Sigmoid colon (tissue), 7 donors: ENCODE results near the gene ATP13A5. TPM values are rescaled to one million over a fixed set of nuclear protein-coding genes. Genes with fewer than 3 reads are reported as not detected.

Experiments
- DNase-seq: peaks from one replicate; pipeline ENCODE4 v3.0.0-alpha.2; 2019
- H3K27ac ChIP-seq, 4 donors: fragments of 200-600 bp; sonication (generic); one replicate each; pipeline ENCODE4 v1.5.1; 2016 to 2019; ENCODE audit warnings: mild to moderate bottlenecking in 1 of 4
- H3K27me3 ChIP-seq, 3 donors: fragments of 200-600 bp; sonication (generic); one replicate each; pipeline ENCODE4 v1.5.1; 2019; ENCODE audit warnings: mild to moderate bottlenecking in 1 of 3
- H3K36me3 ChIP-seq, 4 donors: fragments of 200-600 bp; sonication (generic); one replicate each; pipeline ENCODE4 v1.5.1; 2016 to 2019
- H3K4me1 ChIP-seq, 4 donors: fragments of 200-600 bp; sonication (generic); one replicate each; pipeline ENCODE4 v1.5.1; 2017 to 2019
- H3K4me3 ChIP-seq, 4 donors: fragments of 200-600 bp; sonication (generic); one replicate each; pipeline ENCODE4 v1.5.1; 2017 to 2019; ENCODE audit warnings: mild to moderate bottlenecking in 2 of 4, moderate library complexity in 1 of 4
- H3K9me3 ChIP-seq, 4 donors: fragments of 200-600 bp in 3 of 4; sonication (generic) in 3 of 4; one replicate each; pipeline versions ENCODE4 v1.5.1 to v1.6.1; 2013 to 2019
- CTCF ChIP-seq, 4 experiments: fragments of 450-650 bp in 3 of 4; fragments of 200-600 bp in 1 of 4; IDR thresholded peaks; one replicate each; pipeline ENCODE4 v1.5.1; 2016 to 2019; ENCODE audit warnings: antibody characterized with exemption in 4 of 4, mild to moderate bottlenecking in 3 of 4, moderate library complexity in 2 of 4
- EP300 ChIP-seq, 4 donors: sonication (generic); formaldehyde crosslinking; IDR thresholded peaks; one replicate each; pipeline ENCODE4 v1.6.1; 2017; ENCODE audit warnings: antibody characterized with exemption in 4 of 4
- POLR2A ChIP-seq, 2 donors: fragments of 450-650 bp; IDR thresholded peaks; one replicate each; pipeline ENCODE4 v1.6.1; 2016; ENCODE audit warnings: antibody characterized with exemption in 2 of 2, mild to moderate bottlenecking in 2 of 2, moderate library complexity in 2 of 2
- POLR2AphosphoS5 ChIP-seq, 4 donors: sonication (generic); formaldehyde crosslinking; IDR thresholded peaks; one replicate each; pipeline ENCODE4 v1.6.1; 2017; ENCODE audit warnings: antibody characterized with exemption in 4 of 4
- WGBS, 2 donors: extraction: QIAGEN DNeasy Blood & Tissue Kit; methylation state at CpG; one replicate each; pipeline ENCODE4 v1.1.7; 2013; 5-methylcytosine and 5-hydroxymethylcytosine counted together
- intact Hi-C: fragments of 100-400 bp; cut with DNase I; formaldehyde crosslinking; loops from one replicate; pipeline ENCODE4 v1.15.1; 2023
- polyA plus RNA-seq, 3 donors: library from polyadenylated mRNA; stranded (reverse); fragments of 200-250 nt; gene quantifications; one replicate each; pipeline ENCODE4 v1.2.3, GENCODE V29; 2013
- total RNA-seq, 4 donors: library from RNA; depleted of rRNA; stranded (reverse); fragments of >200 nt; gene quantifications; one replicate each; pipeline ENCODE4 v1.1.0, GENCODE V29; 2016
- donor health status: healthy with polysubstance abuse.
- donor health status: Bipolar disorder and iron deficiency.
- donor health status: healthy.

Gene ATP13A5
- total and polyA plus RNA-seq, 7 donors: 0.16 to 1.8 TPM; not detected in 5

DNA sequence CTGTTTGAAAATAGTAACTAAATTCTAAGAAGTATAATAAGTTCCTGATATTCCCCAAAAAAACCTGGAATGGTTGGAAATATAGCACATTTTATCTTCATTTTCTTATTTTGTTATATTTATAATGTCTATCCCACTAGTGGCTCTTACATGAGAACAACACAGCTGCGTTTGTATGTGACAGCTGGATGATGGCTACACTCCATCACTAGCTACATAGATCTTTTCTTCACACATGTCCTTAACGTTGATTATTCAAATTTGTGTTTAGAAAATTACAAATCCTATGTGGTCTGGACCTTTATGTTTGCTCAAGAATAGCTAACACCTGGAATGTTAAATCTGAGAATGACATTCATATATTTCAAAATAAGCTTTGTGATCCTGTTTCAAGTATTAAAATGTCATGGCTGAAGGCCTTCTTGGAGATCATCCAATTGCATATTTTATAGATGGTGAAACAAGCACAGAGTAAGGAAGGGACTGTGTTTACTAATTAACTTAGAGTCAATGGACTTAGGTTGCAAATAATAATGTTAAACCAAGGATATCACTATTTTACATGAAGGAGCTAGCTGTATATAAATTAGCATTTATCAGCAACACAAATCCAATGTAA is 60.8 kb downstream of the ATP13A5 start:
- Histone ChIP-seq H3K27ac (no peak overlapping the region), H3K4me3 (no peak overlapping the region), H3K9me3 (no peaks in the 10 kb centered on the region), H3K36me3 (no peaks in the 10 kb centered on the region), H3K4me1 (no peaks in the 10 kb centered on the region), H3K27me3 (no peaks in the 10 kb centered on the region)
- TF ChIP-seq POLR2A (IDR thresholded peaks at IDR 0.05) (no peak), EP300 (IDR thresholded peaks at IDR 0.05) (no peak), POLR2AphosphoS5 (IDR thresholded peaks at IDR 0.05) (no peak), CTCF (IDR thresholded peaks at IDR 0.05) (no peak)
- WGBS, 2 donors: 69 to 71% methylated on average over 2 of the region's 2 CpGs
- DNase-seq: no peak
- intact Hi-C loops: no loop called here

- Histone ChIP-seq H3K27me3 (no peaks in the 10 kb centered on the region), H3K4me1 (no peaks in the 10 kb centered on the region), H3K4me3 (no peak overlapping the region), H3K27ac (no peak overlapping the region), H3K9me3 (no peaks in the 10 kb centered on the region), H3K36me3 (no peaks in the 10 kb centered on the region)
- TF ChIP-seq CTCF (IDR thresholded peaks at IDR 0.05) (no peak), EP300 (IDR thresholded peaks at IDR 0.05) (no peak)
- 85 to 88% methylated on average over 3 of the region's 3 CpGs for WGBS, 2 donors
- intact Hi-C loops: no loop called here
- no peak for DNase-seq
Observed at GRCh38 chr3:193314161-193314560, 64.4 kb downstream of the ATP13A5 start.

DNA sequence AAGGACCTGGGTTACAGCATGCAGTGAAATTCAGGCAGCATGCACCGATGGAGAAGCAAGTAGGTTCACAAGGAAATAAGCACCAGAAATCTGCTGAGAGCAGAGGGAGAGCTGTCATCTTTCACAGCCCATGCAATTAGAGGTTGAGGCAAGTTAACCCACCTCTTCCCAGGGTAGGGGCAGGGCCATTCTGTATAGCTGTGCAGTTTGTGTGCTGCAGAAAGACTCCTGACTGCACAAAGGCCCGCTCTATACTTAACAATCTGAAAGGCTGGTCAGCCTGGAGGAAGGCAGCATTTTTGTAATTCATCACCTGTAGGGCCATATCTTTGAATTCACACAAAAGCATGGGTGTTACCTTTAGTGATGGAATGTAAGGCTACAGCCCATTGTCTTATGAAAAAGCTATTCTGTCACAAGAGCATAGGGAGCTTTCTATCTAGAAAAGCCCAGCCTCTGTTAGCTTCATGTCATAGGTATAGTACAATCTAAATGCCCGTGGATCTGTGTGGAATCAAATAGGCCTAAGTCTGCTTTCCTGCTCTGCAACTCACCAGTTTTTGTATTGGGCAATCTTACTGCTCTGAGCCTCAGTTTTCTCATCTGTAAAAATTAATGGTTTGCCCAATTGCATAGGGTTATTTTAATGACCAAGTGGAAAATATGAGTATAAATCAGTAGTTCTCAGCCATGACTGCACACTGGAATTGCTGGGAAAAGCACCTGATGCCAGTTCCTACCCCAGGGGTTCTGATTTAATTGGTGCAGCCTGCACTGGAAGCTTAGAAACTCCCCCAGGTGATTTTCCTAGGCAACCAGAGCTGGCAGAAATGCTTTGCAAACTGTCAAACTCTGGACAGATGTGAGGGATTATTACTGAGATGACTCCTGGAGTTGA is 65.2 kb downstream of the ATP13A5 start:
- TF ChIP-seq POLR2AphosphoS5 (IDR thresholded peaks at IDR 0.05): no peak
- no peak for TF ChIP-seq POLR2A (IDR thresholded peaks at IDR 0.05)
- no peak for TF ChIP-seq CTCF (IDR thresholded peaks at IDR 0.05)
- TF ChIP-seq EP300 (IDR thresholded peaks at IDR 0.05): no peak
- H3K4me3 ChIP-seq: no peak overlapping the region
- no peak for DNase-seq
- no peaks in the 10 kb centered on the region for H3K27me3 ChIP-seq
- WGBS, 2 donors: 84% methylated on average over 3 of the region's 3 CpGs
- no peak overlapping the region for H3K27ac ChIP-seq
- H3K9me3 ChIP-seq: no peaks in the 10 kb centered on the region
- intact Hi-C loops: no loop called here
- no peaks in the 10 kb centered on the region for H3K4me1 ChIP-seq
- H3K36me3 ChIP-seq: no peaks in the 10 kb centered on the region

DNA sequence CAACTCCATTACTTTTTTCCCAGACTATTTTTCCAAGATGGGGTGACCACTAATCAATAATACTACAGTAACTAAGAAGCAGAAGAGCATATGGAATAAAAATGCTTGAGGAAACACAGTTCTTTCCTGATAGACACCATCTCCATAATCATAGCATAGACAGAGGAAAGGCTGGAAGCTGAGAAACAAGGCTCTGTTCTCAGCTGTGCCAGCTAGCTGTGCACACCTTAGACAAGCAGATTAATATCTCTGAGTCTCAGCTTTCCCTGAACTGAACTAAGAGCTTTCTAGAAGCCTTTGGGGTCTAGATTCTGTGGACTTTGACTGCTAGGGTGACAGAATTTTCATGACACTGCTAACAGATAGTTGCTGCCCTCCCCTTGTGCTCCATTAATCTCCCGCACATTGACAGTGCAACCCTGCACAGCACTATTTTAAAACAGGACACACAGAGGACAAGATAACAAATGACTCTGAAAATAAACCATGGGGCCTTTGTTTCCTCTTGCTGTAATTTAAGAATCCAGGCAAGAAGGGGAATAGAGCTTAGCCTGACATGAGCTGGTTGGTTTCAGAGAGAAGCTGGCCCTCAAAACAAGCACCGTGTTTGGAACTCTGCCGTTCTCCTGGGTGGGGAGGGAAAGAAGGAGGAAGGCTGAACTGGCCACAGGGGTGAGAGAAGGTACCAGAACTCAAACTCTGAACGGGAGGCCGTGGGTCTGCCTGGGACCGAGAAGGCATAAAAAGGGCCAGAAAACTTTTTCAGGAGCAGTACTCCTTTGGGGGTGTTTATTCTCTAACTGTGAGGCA is 67.4 kb downstream of the ATP13A5 start:
- 56 to 81% methylated on average over 6 of the region's 6 CpGs for WGBS, 2 donors
- no peak overlapping the region for H3K27ac ChIP-seq
- intact Hi-C loops: no loop called here
- DNase-seq: no peak
- H3K4me1 ChIP-seq: no peaks in the 10 kb centered on the region
- H3K36me3 ChIP-seq: no peaks in the 10 kb centered on the region
- H3K9me3 ChIP-seq: no peaks in the 10 kb centered on the region
- H3K4me3 ChIP-seq: no peak overlapping the region
- TF ChIP-seq POLR2AphosphoS5 (IDR thresholded peaks at IDR 0.05) (no peak), EP300 (IDR thresholded peaks at IDR 0.05) (no peak), POLR2A (IDR thresholded peaks at IDR 0.05) (no peak), CTCF (IDR thresholded peaks at IDR 0.05) (no peak)
- H3K27me3 ChIP-seq: no peaks in the 10 kb centered on the region
